ENCODE measurements around the gene ITM2C. TPM values are rescaled to one million over a fixed set of nuclear protein-coding genes. Genes with fewer than 3 reads are reported as not detected.

Gene ITM2C
- total and polyA plus RNA-seq, 2 of the 13 experiments (the other 11 are each of a cell fraction or from before 2014, with no cell fraction given), result 70.5 to 270 TPM

GRCh38 chr2:230830428-230830827 lies 34.3 kb upstream of the ITM2C start:
- Histone ChIP-seq H3K4me1 (ENCODE audit: insufficient read depth, low read length) (no peaks in the 10 kb centered on the region), H4K20me1 (ENCODE audit: insufficient read depth, low read length) (no peaks in the 10 kb centered on the region), H3K27me3 (ENCODE audit: control insufficient read depth in 1 of 2, insufficient read depth in 2 of 2, low read length in 2 of 2) (peaks cover 2 to 45% of the 10 kb centered on the region in 2 experiments; a peak in 4 of 5 replicates), H3K27ac (ENCODE audit: extremely low read length, insufficient read depth, low read length) (no peak overlapping the region), H3K4me3 (replicated peaks in 1 of 3; ENCODE audit: insufficient read depth in 1 of 3, low read depth in 2 of 3, low read length in 3 of 3) (no peak overlapping the region), H3K9ac (ENCODE audit: insufficient read depth, low read depth, low read length) (no peak overlapping the region), H3K9me3 (ENCODE audit: low read length) (peaks cover 7% of the 10 kb centered on the region; the same call in 1 of the 2 replicates), H3K79me2 (ENCODE audit: insufficient read depth, low read length) (no peaks in the 10 kb centered on the region), H3K4me2 (ENCODE audit: low read depth, low read length) (no peak overlapping the region), H2AFZ (ENCODE audit: low read length) (no peak overlapping the region), H3K36me3 (replicated peaks in 1 of 2; ENCODE audit: control insufficient read depth in 1 of 2, insufficient read depth in 2 of 2, low read length in 2 of 2) (no peaks in the 10 kb centered on the region)
- TF ChIP-seq ZKSCAN8 (CRISPR knock-in tag; IDR thresholded peaks at IDR 0.05; ENCODE audit: borderline replicate concordance) (no peak), ZNF432 (CRISPR knock-in tag; IDR thresholded peaks at IDR 0.05; ENCODE audit: borderline replicate concordance) (no peak), YY1 (IDR thresholded peaks at IDR 0.05; ENCODE audit: insufficient read depth, insufficient replicate concordance, low read depth, low read length) (no peak), RBFOX2 (IDR thresholded peaks at IDR 0.05; ENCODE audit: low read depth, low read length) (no peak), SIX1 (CRISPR knock-in tag; IDR thresholded peaks at IDR 0.05; ENCODE audit: borderline replicate concordance) (no peak), BHLHE40 (IDR thresholded peaks at IDR 0.05; ENCODE audit: low read length) (no peak), ZFYVE20 (CRISPR knock-in tag; IDR thresholded peaks at IDR 0.05; ENCODE audit: borderline replicate concordance, low read depth) (no peak), CCAR2 (optimal IDR thresholded peaks at IDR 0.05; ENCODE audit: low read depth, low read length) (no peak), ZZZ3 (CRISPR knock-in tag; IDR thresholded peaks at IDR 0.05; ENCODE audit: borderline replicate concordance) (no peak)
- FAIRE-seq (no peak), DNase-seq (ENCODE audit: low spot score) (no peak), ATAC-seq (no peak)
- intact Hi-C loops (cut with micrococcal nuclease; ENCODE audit: unreplicated experiment), result no loop called here
- no TSS peak for BruUV-seq (replicated peaks)
- ChIA-PET CTCF (ENCODE audit: low intra/inter-chr PET ratio, low total read pairs) (no interaction called here), POLR2A (no interaction called here)
- in situ Hi-C loops (cut with HindIII; ENCODE audit: extremely low pct_ligation_motif_present, low pct_unique_long_range_greater_than_20kb), result no loop called here
- 49% methylated on average over 7 of the region's 7 CpGs for WGBS (ENCODE audit: low lambda C conversion rate)

- in situ Hi-C loops (cut with HindIII; ENCODE audit: extremely low pct_ligation_motif_present, low pct_unique_long_range_greater_than_20kb) (no loop called here), intact Hi-C loops (cut with micrococcal nuclease; ENCODE audit: unreplicated experiment) (no loop called here)
- ChIA-PET CTCF (ENCODE audit: low intra/inter-chr PET ratio, low total read pairs) (no interaction called here), POLR2A (no interaction called here)
- no peak overlapping the region for H3K4me2 ChIP-seq (ENCODE audit: low read depth, low read length)
- ATAC-seq (no peak), DNase-seq (ENCODE audit: low spot score) (no peak), FAIRE-seq (no peak)
- 4% methylated on average over 2 of the region's 2 CpGs for WGBS (ENCODE audit: low lambda C conversion rate)
- no peak overlapping the region for H2AFZ ChIP-seq (ENCODE audit: low read length)
- no peaks in the 10 kb centered on the region for H3K4me1 ChIP-seq (ENCODE audit: insufficient read depth, low read length)
- H3K36me3 ChIP-seq (replicated peaks in 1 of 2; ENCODE audit: control insufficient read depth in 1 of 2, insufficient read depth in 2 of 2, low read length in 2 of 2), result no peaks in the 10 kb centered on the region
- peaks cover 0 to 27% of the 10 kb centered on the region in 2 experiments; a peak in 3 of 5 replicates for H3K27me3 ChIP-seq (ENCODE audit: control insufficient read depth in 1 of 2, insufficient read depth in 2 of 2, low read length in 2 of 2)
- H3K9ac ChIP-seq (ENCODE audit: insufficient read depth, low read depth, low read length), result no peak overlapping the region
- no peaks in the 10 kb centered on the region for H3K79me2 ChIP-seq (ENCODE audit: insufficient read depth, low read length)
- peaks cover 12% of the 10 kb centered on the region; the same call in 1 of the 2 replicates for H3K9me3 ChIP-seq (ENCODE audit: low read length)
- no peak for TF ChIP-seq PAWR (CRISPR knock-in tag; IDR thresholded peaks at IDR 0.05; ENCODE audit: borderline replicate concordance)
- no peak for TF ChIP-seq ZNF576 (CRISPR knock-in tag; IDR thresholded peaks at IDR 0.05)
- TF ChIP-seq ZNF24 (IDR thresholded peaks at IDR 0.05), result no peak
- no peak for TF ChIP-seq ZNF121 (CRISPR knock-in tag; IDR thresholded peaks at IDR 0.05)
- no peak for TF ChIP-seq MBNL3 (CRISPR knock-in tag; conservative IDR thresholded peaks at IDR 0.05)
- TF ChIP-seq MIER3 (CRISPR knock-in tag; IDR thresholded peaks at IDR 0.05; ENCODE audit: borderline replicate concordance), result no peak
- TF ChIP-seq ZHX1 (CRISPR knock-in tag; IDR thresholded peaks at IDR 0.05; ENCODE audit: low read depth), result no peak
- no peak for TF ChIP-seq DNMT3B (CRISPR knock-in tag; conservative IDR thresholded peaks at IDR 0.05)
- no peak for TF ChIP-seq KDM3A (CRISPR knock-in tag; IDR thresholded peaks at IDR 0.05; ENCODE audit: low read depth)
- H3K4me3 ChIP-seq (replicated peaks in 1 of 3; ENCODE audit: insufficient read depth in 1 of 3, low read depth in 2 of 3, low read length in 3 of 3), result no peak overlapping the region
- no peak overlapping the region for H3K27ac ChIP-seq (ENCODE audit: extremely low read length, insufficient read depth, low read length)
- H4K20me1 ChIP-seq (ENCODE audit: insufficient read depth, low read length), result no peaks in the 10 kb centered on the region
- no TSS peak for BruUV-seq (replicated peaks)
These were observed 24.4 kb upstream of the ITM2C start for GRCh38 chr2:230840301-230840700.
